ENCODE results near the gene ZC3H13.

ZC3H13 gene

GRCh38 chr13:45932172-45932571, 120.4 kb downstream of the ZC3H13 start:
- Mint-ChIP-seq H3K36me3 (ENCODE audit: low read depth) (no peaks in the 10 kb centered on the region), H3K27ac (no peak overlapping the region), H3K27me3 (ENCODE audit: low read depth) (peaks cover 7% of the 10 kb centered on the region), H3K4me3 (no peak overlapping the region), H3K4me1 (ENCODE audit: low read depth) (no peaks in the 10 kb centered on the region), H3K9me3 (no peaks in the 10 kb centered on the region)
- DNase-seq (ENCODE audit: low spot score), result no peak

- H3K4me1 Mint-ChIP-seq (ENCODE audit: low read depth), result no peaks in the 10 kb centered on the region
These were observed 121.3 kb downstream of the ZC3H13 start for GRCh38 chr13:45931211-45931610.

GRCh38 chr13:45930177-45930576, 122.4 kb downstream of the ZC3H13 start:
- Mint-ChIP-seq H3K27ac (no peak overlapping the region), H3K27me3 (ENCODE audit: low read depth) (peaks cover 7% of the 10 kb centered on the region), H3K4me3 (no peak overlapping the region), H3K4me1 (ENCODE audit: low read depth) (no peaks in the 10 kb centered on the region), H3K9me3 (no peaks in the 10 kb centered on the region), H3K36me3 (ENCODE audit: low read depth) (no peaks in the 10 kb centered on the region)
- no peak for DNase-seq (ENCODE audit: low spot score)

More at GRCh38 chr13:45931211-45931610, 121.3 kb downstream of the ZC3H13 start:
- DNase-seq (ENCODE audit: low spot score), result no peak
- H3K27ac Mint-ChIP-seq, result no peak overlapping the region
- H3K9me3 Mint-ChIP-seq, result no peaks in the 10 kb centered on the region
- no peak overlapping the region for H3K4me3 Mint-ChIP-seq
- peaks cover 7% of the 10 kb centered on the region for H3K27me3 Mint-ChIP-seq (ENCODE audit: low read depth)
- H3K36me3 Mint-ChIP-seq (ENCODE audit: low read depth), result no peaks in the 10 kb centered on the region

GRCh38 chr13:45928843-45929242, 123.7 kb downstream of the ZC3H13 start:
- Mint-ChIP-seq H3K27me3 (ENCODE audit: low read depth) (peaks cover 5% of the 10 kb centered on the region), H3K36me3 (ENCODE audit: low read depth) (no peaks in the 10 kb centered on the region), H3K4me3 (no peak overlapping the region), H3K4me1 (ENCODE audit: low read depth) (no peaks in the 10 kb centered on the region), H3K9me3 (no peaks in the 10 kb centered on the region), H3K27ac (no peak overlapping the region)
- no peak for DNase-seq (ENCODE audit: low spot score)

GRCh38 chr13:45928176-45928575, 124.4 kb downstream of the ZC3H13 start:
- H3K9me3 Mint-ChIP-seq, result no peaks in the 10 kb centered on the region
- peaks cover 2% of the 10 kb centered on the region for H3K27me3 Mint-ChIP-seq (ENCODE audit: low read depth)
- no peak overlapping the region for H3K27ac Mint-ChIP-seq
- no peaks in the 10 kb centered on the region for H3K4me1 Mint-ChIP-seq (ENCODE audit: low read depth)
- H3K36me3 Mint-ChIP-seq (ENCODE audit: low read depth), result no peaks in the 10 kb centered on the region
- no peak for DNase-seq (ENCODE audit: low spot score)
- no peak overlapping the region for H3K4me3 Mint-ChIP-seq

- no peak for DNase-seq (ENCODE audit: low spot score)
- Mint-ChIP-seq H3K27me3 (ENCODE audit: low read depth) (no peaks in the 10 kb centered on the region), H3K4me3 (no peak overlapping the region), H3K27ac (no peak overlapping the region), H3K9me3 (no peaks in the 10 kb centered on the region), H3K36me3 (ENCODE audit: low read depth) (no peaks in the 10 kb centered on the region), H3K4me1 (ENCODE audit: low read depth) (no peaks in the 10 kb centered on the region)
These were observed 125.8 kb downstream of the ZC3H13 start for GRCh38 chr13:45926741-45927140.

GRCh38 chr13:45925151-45925550, 127.4 kb downstream of the ZC3H13 start:
- Mint-ChIP-seq H3K4me1 (ENCODE audit: low read depth) (no peaks in the 10 kb centered on the region), H3K27me3 (ENCODE audit: low read depth) (no peaks in the 10 kb centered on the region), H3K4me3 (no peak overlapping the region), H3K36me3 (ENCODE audit: low read depth) (no peaks in the 10 kb centered on the region), H3K9me3 (no peaks in the 10 kb centered on the region), H3K27ac (no peak overlapping the region)
- DNase-seq (ENCODE audit: low spot score), result no peak

- Mint-ChIP-seq H3K9me3 (no peaks in the 10 kb centered on the region), H3K4me3 (no peak overlapping the region), H3K4me1 (ENCODE audit: low read depth) (no peaks in the 10 kb centered on the region), H3K27ac (no peak overlapping the region), H3K36me3 (ENCODE audit: low read depth) (no peaks in the 10 kb centered on the region), H3K27me3 (ENCODE audit: low read depth) (no peaks in the 10 kb centered on the region)
- DNase-seq (ENCODE audit: low spot score), result no peak
These were observed 131.3 kb downstream of the ZC3H13 start for GRCh38 chr13:45921162-45921736.

- Mint-ChIP-seq H3K36me3 (ENCODE audit: low read depth) (no peaks in the 10 kb centered on the region), H3K27ac (no peak overlapping the region), H3K4me3 (no peak overlapping the region), H3K9me3 (no peaks in the 10 kb centered on the region), H3K27me3 (ENCODE audit: low read depth) (no peaks in the 10 kb centered on the region), H3K4me1 (ENCODE audit: low read depth) (no peaks in the 10 kb centered on the region)
- no peak for DNase-seq (ENCODE audit: low spot score)
These were observed 133.9 kb downstream of the ZC3H13 start for GRCh38 chr13:45918597-45918996.

GRCh38 chr13:45917019-45917418, 135.5 kb downstream of the ZC3H13 start:
- H3K4me1 Mint-ChIP-seq (ENCODE audit: low read depth), result no peaks in the 10 kb centered on the region
- H3K27ac Mint-ChIP-seq, result no peak overlapping the region
- H3K4me3 Mint-ChIP-seq, result no peak overlapping the region
- H3K27me3 Mint-ChIP-seq (ENCODE audit: low read depth), result no peaks in the 10 kb centered on the region
- no peak for DNase-seq (ENCODE audit: low spot score)
- no peaks in the 10 kb centered on the region for H3K36me3 Mint-ChIP-seq (ENCODE audit: low read depth)
- H3K9me3 Mint-ChIP-seq, result no peaks in the 10 kb centered on the region

- Mint-ChIP-seq H3K27me3 (ENCODE audit: low read depth) (no peaks in the 10 kb centered on the region), H3K4me1 (ENCODE audit: low read depth) (no peaks in the 10 kb centered on the region), H3K4me3 (no peak overlapping the region), H3K36me3 (ENCODE audit: low read depth) (no peaks in the 10 kb centered on the region), H3K27ac (no peak overlapping the region), H3K9me3 (no peaks in the 10 kb centered on the region)
- DNase-seq (ENCODE audit: low spot score), result no peak
These were observed 136.7 kb downstream of the ZC3H13 start for GRCh38 chr13:45915686-45916439.

- Mint-ChIP-seq H3K9me3 (no peaks in the 10 kb centered on the region), H3K27ac (no peak overlapping the region), H3K36me3 (ENCODE audit: low read depth) (no peaks in the 10 kb centered on the region), H3K27me3 (ENCODE audit: low read depth) (no peaks in the 10 kb centered on the region), H3K4me3 (no peak overlapping the region), H3K4me1 (ENCODE audit: low read depth) (no peaks in the 10 kb centered on the region)
- no peak for DNase-seq (ENCODE audit: low spot score)
These were observed 142.9 kb downstream of the ZC3H13 start for GRCh38 chr13:45909673-45910072.

- no peaks in the 10 kb centered on the region for H3K9me3 Mint-ChIP-seq
- H3K4me3 Mint-ChIP-seq, result no peak overlapping the region
- H3K36me3 Mint-ChIP-seq (ENCODE audit: low read depth), result no peaks in the 10 kb centered on the region
- H3K27me3 Mint-ChIP-seq (ENCODE audit: low read depth), result peaks cover 3% of the 10 kb centered on the region
- H3K27ac Mint-ChIP-seq, result no peak overlapping the region
- H3K4me1 Mint-ChIP-seq (ENCODE audit: low read depth), result no peaks in the 10 kb centered on the region
- no peak for DNase-seq (ENCODE audit: low spot score)
These were observed 143.5 kb downstream of the ZC3H13 start for GRCh38 chr13:45909089-45909488.

- Mint-ChIP-seq H3K9me3 (no peaks in the 10 kb centered on the region), H3K4me1 (ENCODE audit: low read depth) (no peaks in the 10 kb centered on the region), H3K4me3 (no peak overlapping the region), H3K27ac (no peak overlapping the region), H3K36me3 (ENCODE audit: low read depth) (no peaks in the 10 kb centered on the region), H3K27me3 (ENCODE audit: low read depth) (peaks cover 3% of the 10 kb centered on the region)
- DNase-seq (ENCODE audit: low spot score), result no peak
These were observed 145.0 kb downstream of the ZC3H13 start for GRCh38 chr13:45907503-45907902.
